Right renal pelvis (tissue), 4 donors: ENCODE data around the gene MAP7D3. TPM values are rescaled to one million over a fixed set of nuclear protein-coding genes. Genes with fewer than 3 reads are reported as not detected.
"Not testable (repeated sequence)": the region's sequence is repeated elsewhere in the genome, so short reads cannot be mapped to it uniquely, and the experiment has no call there.

ENCODE experiments used
- DNase-seq, 4 donors: peaks; one replicate each; pipeline ENCODE4 v3.0.0-alpha.2; 2013; ENCODE audit warnings: low read depth in 4 of 4, low spot score in 3 of 4, missing footprints in 1 of 4
- polyA plus RNA-seq, 4 donors: library from polyadenylated mRNA; unstranded; fragments of 120-200 nt; gene quantifications; one replicate each; pipeline ENCODE4 v1.2.1, GENCODE V29; 2013; ENCODE audit not compliant: insufficient read length in 4 of 4

MAP7D3 gene
- polyA plus RNA-seq, 4 donors = 14.8 to 17.2 (median 16.1) TPM

- DNase-seq = no peak
Measured at GRCh38 chrX:136185401-136186022, 65.7 kb downstream of the MAP7D3 start.

- no peak for DNase-seq
Measured at GRCh38 chrX:136183917-136184316, 67.3 kb downstream of the MAP7D3 start.

- no peak for DNase-seq
Measured at GRCh38 chrX:136183172-136183571, 68.0 kb downstream of the MAP7D3 start.

- no peak for DNase-seq
Measured at GRCh38 chrX:136182414-136182813, 68.8 kb downstream of the MAP7D3 start.

GRCh38 chrX:136179133-136179532, 72.1 kb downstream of the MAP7D3 start:
- DNase-seq = no peak

- no peak for DNase-seq
Measured at GRCh38 chrX:136176399-136176825, 74.8 kb downstream of the MAP7D3 start.

- DNase-seq = no peak
Measured at GRCh38 chrX:136171420-136171819, 79.8 kb downstream of the MAP7D3 start.

- no peak for DNase-seq
Measured at GRCh38 chrX:136170139-136170800, 80.9 kb downstream of the MAP7D3 start.

- DNase-seq = no peak
Measured at GRCh38 chrX:136168929-136169735, 82.1 kb downstream of the MAP7D3 start.

- DNase-seq = not testable (repeated sequence)
Measured at GRCh38 chrX:136167989-136168388, 83.2 kb downstream of the MAP7D3 start.

- DNase-seq = no peak
Measured at GRCh38 chrX:136166221-136166855, 84.9 kb downstream of the MAP7D3 start.

- no peak for DNase-seq
Measured at GRCh38 chrX:136165406-136165805, 85.8 kb downstream of the MAP7D3 start.

- DNase-seq = no peak
Measured at GRCh38 chrX:136163689-136164088, 87.5 kb downstream of the MAP7D3 start.

Other genes with a start within 250 kb of the MAP7D3 start
- 10 to 100 TPM; 64.7 to 71.0 (median 65.3) TPM for gene FHL1, start 103.9 kb downstream of the MAP7D3 start, polyA plus RNA-seq
- not detected for gene ADGRG4, start 49.6 kb upstream of the MAP7D3 start, polyA plus RNA-seq
- gene BRS3, start 236.5 kb upstream of the MAP7D3 start, polyA plus RNA-seq = under 1 TPM in 3 of 4 donors, not detected in 1; 0.05 to 0.08 (median 0.07) TPM
- gene HTATSF1, start 246.2 kb upstream of the MAP7D3 start, polyA plus RNA-seq = 100 to 1,000 TPM; 106 to 131 (median 127) TPM